ENCODE data around the gene PPFIA1. TPM values are rescaled to one million over a fixed set of nuclear protein-coding genes. Genes with fewer than 3 reads are reported as not detected.

The PPFIA1 gene
- total and polyA plus RNA-seq, 2 of the 8 experiments (the other 6 are each of a cell fraction or from before 2014, with no cell fraction given): 44.3 to 73.5 TPM

DNA sequence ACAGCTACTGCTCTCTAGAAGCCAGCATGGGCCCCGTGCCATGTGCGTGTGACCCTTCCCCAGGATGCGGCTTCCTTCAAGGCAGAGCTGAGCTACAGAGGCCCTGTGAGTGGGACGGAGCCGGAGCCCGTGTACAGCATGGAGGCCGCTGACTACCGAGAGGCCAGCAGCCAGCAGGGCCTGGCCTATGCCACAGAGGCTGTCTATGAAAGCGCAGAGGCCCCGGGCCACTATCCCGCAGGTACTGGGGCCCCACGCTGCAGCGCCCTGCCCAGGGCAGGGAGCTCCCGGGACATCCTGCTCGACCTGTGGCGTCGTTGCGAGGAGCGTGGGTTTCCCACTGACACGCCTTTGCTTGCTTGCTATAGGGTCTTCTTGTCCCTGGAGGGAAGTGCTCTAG, 162.5 kb downstream of the PPFIA1 start (continued):
- TF ChIP-seq RXRA (IDR thresholded peaks at IDR 0.05; ENCODE audit: insufficient read depth, low read depth, low read length) (no peak), GABPA (IDR thresholded peaks at IDR 0.05; ENCODE audit: borderline replicate concordance, insufficient read depth, low read length) (no peak), EGR1 (IDR thresholded peaks at IDR 0.05; ENCODE audit: borderline replicate concordance, low read depth, low read length) (no peak), RFX5 (IDR thresholded peaks at IDR 0.05; ENCODE audit: borderline replicate concordance, low read depth, low read length) (no peak), BACH1 (IDR thresholded peaks at IDR 0.05; ENCODE audit: low read length) (no peak)
- TF ChIP-seq, protein P1, sequence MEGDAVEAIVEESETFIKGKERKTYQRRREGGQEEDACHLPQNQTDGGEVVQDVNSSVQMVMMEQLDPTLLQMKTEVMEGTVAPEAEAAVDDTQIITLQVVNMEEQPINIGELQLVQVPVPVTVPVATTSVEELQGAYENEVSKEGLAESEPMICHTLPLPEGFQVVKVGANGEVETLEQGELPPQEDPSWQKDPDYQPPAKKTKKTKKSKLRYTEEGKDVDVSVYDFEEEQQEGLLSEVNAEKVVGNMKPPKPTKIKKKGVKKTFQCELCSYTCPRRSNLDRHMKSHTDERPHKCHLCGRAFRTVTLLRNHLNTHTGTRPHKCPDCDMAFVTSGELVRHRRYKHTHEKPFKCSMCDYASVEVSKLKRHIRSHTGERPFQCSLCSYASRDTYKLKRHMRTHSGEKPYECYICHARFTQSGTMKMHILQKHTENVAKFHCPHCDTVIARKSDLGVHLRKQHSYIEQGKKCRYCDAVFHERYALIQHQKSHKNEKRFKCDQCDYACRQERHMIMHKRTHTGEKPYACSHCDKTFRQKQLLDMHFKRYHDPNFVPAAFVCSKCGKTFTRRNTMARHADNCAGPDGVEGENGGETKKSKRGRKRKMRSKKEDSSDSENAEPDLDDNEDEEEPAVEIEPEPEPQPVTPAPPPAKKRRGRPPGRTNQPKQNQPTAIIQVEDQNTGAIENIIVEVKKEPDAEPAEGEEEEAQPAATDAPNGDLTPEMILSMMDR (IDR thresholded peaks at IDR 0.05; ENCODE audit: control extremely low read depth in 1 of 3, insufficient read depth in 1 of 3, low read depth in 1 of 3, low read length in 3 of 3): no peak

Data from H1 (cell line).